IMR-90 (cell line): ENCODE data around the gene LYZL1. TPM values are rescaled to one million over a fixed set of nuclear protein-coding genes. Genes with fewer than 3 reads are reported as not detected.

ENCODE experiments used
- ATAC-seq: fragments of 200-7000 bp; cut with Tn5 transposase; 2 replicates; pipeline ENCODE4 v1.9.1; 2020; ENCODE audit warnings: low read depth, mild to moderate bottlenecking, moderate library complexity
- BruUV-seq: library from RNA; stranded (reverse); fragments of 400-500 nt; replicated peaks from 2 replicates; lab custom pipeline; 2021; lab: Mats Ljungman, UMichigan
- CTCF ChIA-PET: fragments of 300-600 bp; formaldehyde crosslinking; extraction: SDS; loops from one replicate; lab custom pipeline; 2021; ENCODE audit warnings: antibody characterized with exemption; lab: Yijun Ruan, JAX
- POLR2A ChIA-PET: fragments of 300-600 bp; sonication (Branson Sonifier 250); formaldehyde crosslinking; loops from one replicate; lab custom pipeline; 2022; ENCODE audit warnings: antibody characterized with exemption; ENCODE audit not compliant: unreplicated experiment; lab: Charles Lee
- DNase-seq: peaks from one replicate; pipeline ENCODE4 v3.0.0; 2013
- H2AFZ ChIP-seq: replicated peaks from 2 replicates; pipeline ENCODE3; 2013; ENCODE audit warnings: low read length, mild to moderate bottlenecking; ENCODE audit not compliant: poor library complexity
- H2AK5ac ChIP-seq: 2 replicates; pipeline ENCODE4 v1.6.1; 2013; ENCODE audit warnings: low read depth, low read length, inconsistent platforms
- H2AK9ac ChIP-seq: replicated peaks from 2 replicates; pipeline ENCODE3; 2013; ENCODE audit warnings: mild to moderate bottlenecking, low read depth, low read length, moderate library complexity; ENCODE audit not compliant: poor library complexity
- H2BK120ac ChIP-seq: 2 replicates; pipeline ENCODE4 v1.6.1; 2013; ENCODE audit warnings: low read depth, low read length, inconsistent platforms
- H2BK15ac ChIP-seq: 3 replicates; pipeline ENCODE4 v1.6.1; 2013; ENCODE audit warnings: low read depth, low read length, inconsistent platforms
- H2BK20ac ChIP-seq: 2 replicates; pipeline ENCODE4 v1.6.1; 2013; ENCODE audit warnings: low read depth, mild to moderate bottlenecking, inconsistent platforms, low read length, moderate library complexity
- H2BK5ac ChIP-seq: 2 replicates; pipeline ENCODE4 v1.6.1; 2013; ENCODE audit warnings: mild to moderate bottlenecking, low read depth, low read length, inconsistent platforms; ENCODE audit not compliant: poor library complexity, severe bottlenecking
- H3K14ac ChIP-seq: replicated peaks from 2 replicates; pipeline ENCODE4 v1.6.1; 2013; ENCODE audit warnings: low read depth, low read length, inconsistent platforms
- H3K18ac ChIP-seq: 2 replicates; pipeline ENCODE4 v1.6.1; 2013; ENCODE audit warnings: low read depth, low read length, control low read depth
- H3K23ac ChIP-seq: 2 replicates; pipeline ENCODE4 v1.6.1; 2013; ENCODE audit warnings: low read depth, low read length, inconsistent platforms
- H3K27ac ChIP-seq: 2 replicates; pipeline ENCODE4 v1.5.1; 2013; ENCODE audit warnings: mild to moderate bottlenecking, control low read depth, low read length; ENCODE audit not compliant: insufficient read depth
- H3K27me3 ChIP-seq: 2 replicates; pipeline ENCODE4 v1.6.1; 2013; ENCODE audit warnings: low read length; ENCODE audit not compliant: control insufficient read depth, insufficient read depth
- H3K36me3 ChIP-seq: 2 replicates; pipeline ENCODE4 v1.6.1; 2013; ENCODE audit warnings: low read length, mixed read lengths; ENCODE audit not compliant: control insufficient read depth, insufficient read depth
- H3K4ac ChIP-seq: 2 replicates; pipeline ENCODE4 v1.6.1; 2013; ENCODE audit warnings: low read depth, low read length, inconsistent platforms
- H3K4me1 ChIP-seq: 2 replicates; pipeline ENCODE4 v1.6.1; 2013; ENCODE audit warnings: low read length, mixed read lengths; ENCODE audit not compliant: control insufficient read depth, insufficient read depth
- H3K4me2 ChIP-seq: 2 replicates; pipeline ENCODE4 v1.6.1; 2013; ENCODE audit warnings: low read depth, mild to moderate bottlenecking, control low read depth, low read length, moderate library complexity
- H3K4me3 ChIP-seq: 2 replicates; pipeline ENCODE4 v1.5.1; 2013; ENCODE audit warnings: low read depth, mild to moderate bottlenecking, control low read depth, low read length, moderate library complexity; ENCODE audit not compliant: insufficient read depth
- H3K56ac ChIP-seq: 2 replicates; pipeline ENCODE4 v1.6.1; 2013; ENCODE audit warnings: low read length, inconsistent platforms; ENCODE audit not compliant: insufficient read depth; ENCODE audit errors: extremely low read depth
- H3K79me1 ChIP-seq, 2 experiments: 2 replicates each; pipeline ENCODE4 v1.6.1; 2013; ENCODE audit warnings: low read length in 2 of 2, inconsistent platforms in 1 of 2, low read depth in 1 of 2
- H3K9ac ChIP-seq: 2 replicates; pipeline ENCODE4 v1.6.1; 2013; ENCODE audit warnings: low read depth, low read length, control low read depth
- H3K9me1 ChIP-seq: 2 replicates; pipeline ENCODE4 v1.6.1; 2013; ENCODE audit warnings: low read length, inconsistent platforms; ENCODE audit not compliant: insufficient read depth
- H3K9me3 ChIP-seq: 2 replicates; pipeline ENCODE4 v1.6.1; 2013; ENCODE audit warnings: low read length; ENCODE audit not compliant: control insufficient read depth, insufficient read depth
- H4K20me1 ChIP-seq: 2 replicates; pipeline ENCODE4 v1.6.1; 2013; ENCODE audit warnings: low read length, inconsistent platforms; ENCODE audit not compliant: insufficient read depth
- H4K5ac ChIP-seq: 2 replicates; pipeline ENCODE4 v1.6.1; 2013; ENCODE audit warnings: mild to moderate bottlenecking, low read depth, low read length, control low read depth
- H4K8ac ChIP-seq, 2 experiments: 2 replicates each; pipeline ENCODE4 v1.6.1; 2013; ENCODE audit warnings: low read depth in 2 of 2, low read length in 2 of 2, control low read depth in 1 of 2, inconsistent platforms in 1 of 2
- H4K91ac ChIP-seq: 2 replicates; pipeline ENCODE4 v1.6.1; 2013; ENCODE audit warnings: low read depth, low read length, inconsistent platforms; ENCODE audit not compliant: insufficient read depth
- BHLHE40 ChIP-seq: fragments of 150-350 bp; IDR thresholded peaks from 2 replicates; pipeline ENCODE4 v1.6.1; 2016; ENCODE audit warnings: mild to moderate bottlenecking, low read depth, low read length
- CEBPB ChIP-seq: IDR thresholded peaks from 2 replicates; pipeline ENCODE4 v1.6.1; 2012; ENCODE audit warnings: low read depth, low read length, improper control_type of control experiment
- CHD1 ChIP-seq: IDR thresholded peaks from 2 replicates; pipeline ENCODE4 v1.6.1; 2012; ENCODE audit warnings: low read depth, low read length, improper control_type of control experiment
- FOS ChIP-seq: fragments of 150-350 bp; IDR thresholded peaks from 2 replicates; pipeline ENCODE4 v1.6.1; 2016; ENCODE audit warnings: low read depth, low read length
- MAFK ChIP-seq: IDR thresholded peaks from 2 replicates; pipeline ENCODE4 v1.6.1; 2012; ENCODE audit warnings: low read depth, low read length, improper control_type of control experiment
- MAZ ChIP-seq: IDR thresholded peaks from 2 replicates; pipeline ENCODE4 v1.6.1; 2012; ENCODE audit warnings: low read depth, mild to moderate bottlenecking, low read length, improper control_type of control experiment, moderate library complexity, borderline replicate concordance
- MXI1 ChIP-seq: IDR thresholded peaks from 2 replicates; pipeline ENCODE4 v1.6.1; 2012; ENCODE audit warnings: low read depth, mild to moderate bottlenecking, low read length, moderate library complexity, borderline replicate concordance
- NFE2L2 ChIP-seq: fragments of 150-350 bp; IDR thresholded peaks from 2 replicates; pipeline ENCODE4 v1.6.1; 2016; ENCODE audit warnings: low read depth, mild to moderate bottlenecking, low read length
- POLR2A ChIP-seq: IDR thresholded peaks from 2 replicates; pipeline ENCODE4 v1.6.1; 2012; ENCODE audit warnings: mild to moderate bottlenecking, low read depth, low read length
- RAD21 ChIP-seq: IDR thresholded peaks from 2 replicates; pipeline ENCODE4 v1.6.1; 2012; ENCODE audit warnings: low read length, improper control_type of control experiment
- RCOR1 ChIP-seq: IDR thresholded peaks from 2 replicates; pipeline ENCODE4 v1.6.1; 2012; ENCODE audit warnings: mild to moderate bottlenecking, low read length, improper control_type of control experiment; ENCODE audit not compliant: insufficient replicate concordance
- RFX5 ChIP-seq: IDR thresholded peaks from 2 replicates; pipeline ENCODE4 v1.8.0; 2012; ENCODE audit warnings: low read depth, mild to moderate bottlenecking, low read length, moderate library complexity
- SMC3 ChIP-seq: fragments of 150-350 bp; IDR thresholded peaks from 2 replicates; pipeline ENCODE4 v1.6.1; 2016; ENCODE audit warnings: low read depth, mild to moderate bottlenecking, antibody characterized with exemption, low read length, moderate library complexity
- WGBS, 2 experiments: methylation state at CpG; one replicate each; pipeline versions ENCODE4 v1.1.5 to v1.1.7; 2013; ENCODE audit warnings: missing lambda C conversion rate in 2 of 2; ENCODE audit not compliant: insufficient read length in 1 of 2; ENCODE audit errors: extremely low coverage in 2 of 2; 5-methylcytosine and 5-hydroxymethylcytosine counted together
- dilution Hi-C: fragments of 300-500 bp; cut with HindIII; formaldehyde crosslinking; loops from one replicate; pipeline ENCODE4 v1.14.3; 2018; ENCODE audit warnings: low sequenced_read_pairs; ENCODE audit not compliant: unreplicated experiment
- in situ Hi-C: fragments of 300-500 bp; cut with MboI; formaldehyde crosslinking; loops from 3 replicates; pipeline ENCODE4 v1.14.3; 2019; ENCODE audit warnings: low sequenced_read_pairs, inconsistent platforms, mixed read lengths
- intact Hi-C: fragments of 100-400 bp; cut with micrococcal nuclease; formaldehyde crosslinking; loops from 2 replicates; pipeline ENCODE4 v1.10.0; 2022
- polyA plus RNA-seq, 3 experiments: library from polyadenylated mRNA; depleted of rRNA; stranded (reverse); fragments of >200 nt; gene quantifications; 2 replicates each; pipeline ENCODE4 v1.2.3, GENCODE V29; 2012; ENCODE audit warnings: low replicate concordance in 1 of 3
- total RNA-seq: library from RNA; depleted of rRNA; stranded (reverse); fragments of >200 nt; gene quantifications from 2 replicates; pipeline ENCODE4 v1.2.3, GENCODE V29; 2012
- TF ChIP-seq, protein P1 (sequence below): fragments of 150-350 bp; IDR thresholded peaks from 2 replicates; pipeline ENCODE4 v1.6.1; 2017; ENCODE audit warnings: mild to moderate bottlenecking, antibody characterized with exemption, low read length, low read depth
- TF ChIP-seq, protein P2 (sequence below): conservative IDR thresholded peaks from 2 replicates; pipeline ENCODE4 v1.5.1; 2012; ENCODE audit warnings: mild to moderate bottlenecking, low read depth, low read length, improper control_type of control experiment
- TF ChIP-seq, protein P3 (sequence below): fragments of 150-350 bp; IDR thresholded peaks from 2 replicates; pipeline ENCODE4 v1.6.1; 2016; ENCODE audit warnings: low read depth, mild to moderate bottlenecking, low read length, moderate library complexity, borderline replicate concordance

LYZL1 gene
- total and polyA plus RNA-seq, 2 of the 4 experiments (the other 2 are of a cell fraction): not detected

DNA sequence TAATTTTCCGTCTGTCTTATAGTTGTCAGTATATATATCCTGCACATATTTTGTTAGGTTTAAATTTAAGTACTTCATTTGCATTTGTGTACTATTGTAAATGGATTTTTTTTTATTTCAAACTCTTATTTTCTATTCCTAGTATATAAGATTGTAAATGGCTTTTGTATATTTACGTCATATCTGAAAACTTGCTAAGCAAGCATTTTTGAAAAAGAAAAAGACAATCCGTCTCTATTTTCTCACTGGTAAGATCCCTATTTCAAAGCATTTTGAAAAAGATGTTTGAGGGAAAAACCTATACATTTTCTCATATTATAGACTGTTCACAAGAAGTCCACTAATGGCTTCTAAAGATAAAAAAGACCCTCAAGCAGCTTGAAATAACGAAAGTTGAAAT is 1.2 kb upstream of the LYZL1 start:
- Histone ChIP-seq H2AK9ac (no peak overlapping the region), H3K9me3 (0 out of 2 replicates have a peak, but pooled peaks cover 1% of the 10 kb centered on the region), H3K9ac (no peak overlapping the region), H4K20me1 (no peaks in the 10 kb centered on the region), H3K14ac (no peak overlapping the region), H3K27me3 (peaks cover 27% of the 10 kb centered on the region), H3K18ac (no peak overlapping the region), H4K5ac (no peak overlapping the region), H3K4me1 (no peaks in the 10 kb centered on the region), H3K4me2 (no peak overlapping the region), H3K27ac (no peak overlapping the region), H2BK120ac (no peak overlapping the region), H4K91ac (no peak overlapping the region), H2BK15ac (no peak overlapping the region), H3K79me1 (no peaks in the 10 kb centered on the region), H2BK5ac (no peak overlapping the region), H3K56ac (no peak overlapping the region), H3K9me1 (no peaks in the 10 kb centered on the region), H3K23ac (no peak overlapping the region), H2AFZ (no peak overlapping the region), H2BK20ac (no peak overlapping the region), H3K4me3 (no peak overlapping the region), H3K36me3 (no peaks in the 10 kb centered on the region), H4K8ac (no peak overlapping the region), H3K4ac (no peak overlapping the region), H2AK5ac (no peak overlapping the region)
- in situ Hi-C loops: no loop called here
- BruUV-seq: no TSS peak
- ATAC-seq: no peak
- ChIA-PET POLR2A (no interaction called here), CTCF (interaction anchor here (1.0 kb wide), 1 partner anchor 17 kb away, joined by 3 read pairs; no protein-coding TSS in a partner anchor)
- DNase-seq: no peak
- dilution Hi-C loops: no loop called here
- WGBS, 2 experiments: no CpG with 5 or more reads among the region's 4 CpGs
- TF ChIP-seq, protein P1, sequence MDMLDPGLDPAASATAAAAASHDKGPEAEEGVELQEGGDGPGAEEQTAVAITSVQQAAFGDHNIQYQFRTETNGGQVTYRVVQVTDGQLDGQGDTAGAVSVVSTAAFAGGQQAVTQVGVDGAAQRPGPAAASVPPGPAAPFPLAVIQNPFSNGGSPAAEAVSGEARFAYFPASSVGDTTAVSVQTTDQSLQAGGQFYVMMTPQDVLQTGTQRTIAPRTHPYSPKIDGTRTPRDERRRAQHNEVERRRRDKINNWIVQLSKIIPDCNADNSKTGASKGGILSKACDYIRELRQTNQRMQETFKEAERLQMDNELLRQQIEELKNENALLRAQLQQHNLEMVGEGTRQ: no peak
- TF ChIP-seq RFX5: no peak
- no peak for TF ChIP-seq MXI1
- no peak for TF ChIP-seq CEBPB
- TF ChIP-seq BHLHE40: no peak
- TF ChIP-seq MAZ: no peak
- no peak for TF ChIP-seq CHD1
- no peak for TF ChIP-seq SMC3
- TF ChIP-seq POLR2A: no peak
- no peak for TF ChIP-seq FOS
- TF ChIP-seq, protein P2, sequence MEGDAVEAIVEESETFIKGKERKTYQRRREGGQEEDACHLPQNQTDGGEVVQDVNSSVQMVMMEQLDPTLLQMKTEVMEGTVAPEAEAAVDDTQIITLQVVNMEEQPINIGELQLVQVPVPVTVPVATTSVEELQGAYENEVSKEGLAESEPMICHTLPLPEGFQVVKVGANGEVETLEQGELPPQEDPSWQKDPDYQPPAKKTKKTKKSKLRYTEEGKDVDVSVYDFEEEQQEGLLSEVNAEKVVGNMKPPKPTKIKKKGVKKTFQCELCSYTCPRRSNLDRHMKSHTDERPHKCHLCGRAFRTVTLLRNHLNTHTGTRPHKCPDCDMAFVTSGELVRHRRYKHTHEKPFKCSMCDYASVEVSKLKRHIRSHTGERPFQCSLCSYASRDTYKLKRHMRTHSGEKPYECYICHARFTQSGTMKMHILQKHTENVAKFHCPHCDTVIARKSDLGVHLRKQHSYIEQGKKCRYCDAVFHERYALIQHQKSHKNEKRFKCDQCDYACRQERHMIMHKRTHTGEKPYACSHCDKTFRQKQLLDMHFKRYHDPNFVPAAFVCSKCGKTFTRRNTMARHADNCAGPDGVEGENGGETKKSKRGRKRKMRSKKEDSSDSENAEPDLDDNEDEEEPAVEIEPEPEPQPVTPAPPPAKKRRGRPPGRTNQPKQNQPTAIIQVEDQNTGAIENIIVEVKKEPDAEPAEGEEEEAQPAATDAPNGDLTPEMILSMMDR: no peak
- TF ChIP-seq RCOR1: no peak
- TF ChIP-seq RAD21: no peak
- TF ChIP-seq, protein P3, sequence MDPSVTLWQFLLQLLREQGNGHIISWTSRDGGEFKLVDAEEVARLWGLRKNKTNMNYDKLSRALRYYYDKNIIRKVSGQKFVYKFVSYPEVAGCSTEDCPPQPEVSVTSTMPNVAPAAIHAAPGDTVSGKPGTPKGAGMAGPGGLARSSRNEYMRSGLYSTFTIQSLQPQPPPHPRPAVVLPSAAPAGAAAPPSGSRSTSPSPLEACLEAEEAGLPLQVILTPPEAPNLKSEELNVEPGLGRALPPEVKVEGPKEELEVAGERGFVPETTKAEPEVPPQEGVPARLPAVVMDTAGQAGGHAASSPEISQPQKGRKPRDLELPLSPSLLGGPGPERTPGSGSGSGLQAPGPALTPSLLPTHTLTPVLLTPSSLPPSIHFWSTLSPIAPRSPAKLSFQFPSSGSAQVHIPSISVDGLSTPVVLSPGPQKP: no peak
- TF ChIP-seq MAFK: no peak
- no peak for TF ChIP-seq NFE2L2
- intact Hi-C loops: no loop called here
